ENCODE data around the gene C12orf76.
A peak's percentile ranks its signal among the peaks of the same experiment; 100 is the strongest.
"Not testable (repeated sequence)": the region's sequence is repeated elsewhere in the genome, so short reads cannot be mapped to it uniquely, and the experiment has no call there.

C12orf76 gene

DNA sequence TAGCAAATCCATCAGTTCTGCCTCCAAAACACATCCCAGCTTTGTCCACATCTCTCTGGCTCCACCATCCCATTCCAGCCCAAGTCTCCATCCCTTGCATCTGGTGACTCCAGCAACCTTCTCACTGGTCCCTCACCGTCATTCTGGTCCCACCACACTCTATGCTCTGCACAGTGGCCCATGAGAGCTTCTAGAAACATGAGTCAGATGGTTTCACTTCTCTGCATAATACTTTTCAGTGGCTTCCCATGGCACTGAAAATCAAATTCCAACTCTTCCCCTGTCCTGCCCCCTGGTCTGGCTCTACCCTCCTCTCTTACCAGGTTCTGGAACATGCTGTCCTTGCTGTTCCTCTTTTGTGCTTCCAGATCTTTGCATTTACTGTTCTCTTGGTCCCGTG lies 17.2 kb upstream of the C12orf76 start:
- DNase-seq (ENCODE audit: low read depth in 2 of 2) = no peak

DNA sequence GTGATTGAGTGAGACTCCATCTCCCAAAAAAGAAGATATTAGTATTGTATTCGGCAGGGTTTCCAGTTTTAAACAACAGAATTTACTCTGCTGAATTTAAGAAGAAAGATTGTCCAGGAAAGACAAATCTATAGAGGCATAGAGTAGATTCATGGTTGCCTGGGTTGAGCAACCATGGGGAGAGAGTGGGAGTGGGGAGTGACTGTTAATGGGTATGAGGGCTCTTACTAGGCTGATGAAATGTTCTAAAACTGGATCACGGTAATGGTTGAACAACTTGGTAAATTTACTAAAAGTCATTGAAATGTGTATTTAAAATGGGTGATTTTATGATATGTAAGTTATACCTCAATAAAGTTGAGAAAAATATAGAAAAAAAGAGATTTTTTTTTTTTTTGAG lies 13.9 kb upstream of the C12orf76 start:
- DNase-seq (ENCODE audit: low read depth in 2 of 2) = no peak

DNA sequence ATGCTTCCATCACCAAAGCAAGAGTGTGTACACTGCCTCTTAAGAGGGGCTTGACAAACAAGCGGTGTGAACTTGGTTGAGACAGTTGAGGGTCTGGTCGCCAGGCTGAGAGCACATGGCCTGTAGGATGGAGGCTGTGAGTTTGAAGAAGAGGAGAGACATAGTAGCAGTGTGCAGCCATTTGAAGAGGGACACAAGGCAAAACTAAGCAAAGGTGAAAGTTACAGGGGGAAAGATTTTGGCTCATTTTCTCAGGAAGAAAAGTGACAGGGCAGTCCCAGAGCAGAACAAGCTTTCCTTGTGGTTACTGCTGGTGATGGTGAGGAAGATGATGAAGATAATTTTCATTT lies 11.3 kb upstream of the C12orf76 start:
- no peak for DNase-seq (ENCODE audit: low read depth in 2 of 2)

DNA sequence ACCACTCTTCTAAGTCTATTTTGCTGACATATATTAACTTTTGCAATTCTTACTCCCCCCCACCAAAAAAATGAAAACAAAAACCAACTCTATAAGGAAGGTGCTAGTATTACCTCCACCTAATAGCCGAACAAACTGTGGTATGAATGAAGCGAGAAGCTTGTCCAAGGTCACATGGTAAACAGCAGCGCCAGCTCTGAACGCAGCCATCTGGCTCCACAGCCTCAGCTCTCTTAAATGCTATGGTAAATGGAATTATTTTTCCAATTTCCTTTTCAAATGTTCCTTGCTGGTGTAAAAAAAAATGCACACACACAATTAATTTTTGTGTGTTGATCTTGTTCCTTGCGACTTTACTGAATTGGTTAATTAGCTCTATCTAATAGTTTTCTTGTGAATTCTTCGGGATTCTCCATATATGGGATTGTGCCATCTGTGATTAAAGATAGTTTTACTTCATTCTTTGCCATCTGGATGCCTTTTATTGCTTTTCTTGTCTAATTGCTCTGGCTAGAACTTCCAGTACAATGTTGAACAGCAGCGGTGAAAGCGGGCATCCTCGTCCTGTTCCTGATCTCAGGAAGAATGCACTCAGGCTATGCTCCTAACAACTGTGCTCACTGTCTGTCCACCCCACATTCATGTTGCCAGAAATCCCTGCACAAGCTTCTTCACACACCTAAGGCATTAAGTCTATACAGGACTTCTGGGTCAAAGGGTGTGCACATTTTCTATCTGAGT lies 10.7 kb upstream of the C12orf76 start:
- DNase-seq (ENCODE audit: low read depth in 2 of 2) = no peak

DNA sequence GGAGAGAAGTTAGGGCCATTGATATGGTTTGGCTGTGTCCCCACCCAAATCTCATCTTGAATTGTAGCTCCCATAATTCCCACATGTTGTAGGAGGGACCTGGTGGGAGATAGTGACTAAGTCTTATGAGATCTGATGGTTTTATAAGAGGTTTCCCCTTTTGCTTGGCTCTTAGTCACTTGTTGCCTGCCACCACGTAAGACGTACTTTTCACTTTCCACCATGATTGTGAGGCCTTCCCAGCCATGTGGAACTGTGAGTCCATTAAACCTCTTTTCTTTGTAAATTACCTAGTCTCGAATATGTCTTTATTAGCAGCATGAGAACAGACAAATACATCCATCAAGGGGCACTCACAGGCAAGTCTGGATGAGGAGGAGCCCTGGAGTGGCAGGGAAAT lies 8.3 kb upstream of the C12orf76 start:
- not testable (repeated sequence) for DNase-seq (ENCODE audit: low read depth in 2 of 2)

DNA sequence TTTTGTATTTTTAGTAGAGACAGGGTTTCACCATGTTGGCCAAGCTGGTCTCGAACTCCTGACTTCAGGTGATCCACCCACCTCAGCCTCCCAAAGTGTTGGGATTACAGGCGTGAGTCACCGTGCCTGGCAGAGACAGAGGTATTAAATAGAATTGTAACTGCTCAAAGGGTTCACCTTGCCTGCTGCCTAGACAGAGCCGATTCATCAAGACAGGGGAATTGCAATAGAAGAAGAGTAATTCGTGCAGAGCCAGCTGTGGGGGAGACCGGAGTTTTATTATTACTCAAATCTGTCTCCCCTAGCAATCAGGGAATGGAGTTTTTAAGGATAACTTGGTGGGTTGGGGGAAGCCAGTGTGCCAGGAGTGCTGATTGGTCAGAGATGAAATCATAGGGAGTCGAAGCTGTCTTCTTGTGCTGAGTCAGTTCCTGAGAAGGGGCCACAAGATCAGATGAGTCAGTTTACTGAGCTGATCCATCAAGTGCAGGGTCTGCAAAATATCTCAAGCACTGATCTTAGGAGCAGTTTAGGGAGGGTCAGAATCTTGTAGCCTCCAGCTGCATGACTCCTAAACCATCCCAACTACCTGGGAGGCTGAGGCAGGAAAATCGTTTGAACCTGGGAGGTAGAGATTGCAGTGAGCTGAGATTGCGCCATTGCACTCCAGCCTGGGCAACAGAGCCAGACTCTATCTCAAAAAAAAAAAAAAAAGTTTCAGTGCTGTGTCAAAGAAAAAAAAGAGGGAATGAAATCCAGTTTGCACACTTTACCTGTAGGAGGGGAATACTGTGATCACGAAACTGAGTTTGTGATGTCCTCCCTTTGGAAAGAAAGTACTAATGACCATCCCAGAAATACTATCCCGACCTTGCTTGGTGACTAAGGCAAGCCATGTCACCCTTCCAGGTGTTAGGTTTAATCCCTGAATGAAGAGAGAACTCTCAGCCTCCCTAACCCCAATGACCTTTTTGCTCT lies 7.3 kb upstream of the C12orf76 start:
- DNase-seq (ENCODE audit: low read depth in 2 of 2) = peak in 1 of 2 donors; percentile 52

DNA sequence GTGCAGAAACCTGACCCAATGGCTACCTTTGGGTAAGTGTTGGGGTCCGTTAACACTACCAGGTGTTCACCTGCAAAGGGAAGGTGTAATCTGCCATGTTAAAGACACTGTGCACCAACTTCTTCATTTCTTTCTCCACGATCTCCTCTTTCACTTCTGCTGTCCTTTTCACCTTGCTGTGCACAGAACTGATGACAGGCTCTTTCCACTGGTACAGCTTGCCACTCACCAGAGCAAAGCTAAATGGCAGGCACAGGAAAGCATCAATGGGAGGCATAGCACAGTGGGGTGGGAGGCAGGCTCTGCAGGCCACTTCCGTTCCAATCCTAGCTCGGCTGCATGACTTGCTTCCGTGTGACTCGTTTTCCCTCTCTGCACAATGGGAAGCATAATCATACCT lies 2.6 kb upstream of the C12orf76 start:
- no peak for DNase-seq (ENCODE audit: low read depth in 2 of 2)

DNA sequence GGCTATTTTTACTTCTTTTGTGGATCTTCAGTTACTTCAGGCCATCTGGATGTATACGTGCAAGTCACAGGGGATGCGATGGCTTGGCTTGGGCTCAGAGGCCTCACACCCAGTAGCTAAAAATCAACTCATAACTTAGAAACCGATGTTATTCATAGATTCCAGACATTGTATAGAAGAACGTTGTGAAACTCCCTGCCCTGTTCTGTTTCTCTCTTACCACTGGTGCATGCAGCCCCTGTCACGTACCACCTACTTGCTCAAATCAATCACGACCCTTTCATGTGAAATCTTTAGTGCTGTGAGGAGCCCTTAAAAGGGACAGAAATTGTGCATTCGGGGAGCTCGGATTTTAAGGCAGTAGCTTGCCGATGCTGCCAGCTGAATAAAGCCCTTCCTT lies 1.3 kb upstream of the C12orf76 start:
- not testable (repeated sequence) for DNase-seq (ENCODE audit: low read depth in 2 of 2)

DNA sequence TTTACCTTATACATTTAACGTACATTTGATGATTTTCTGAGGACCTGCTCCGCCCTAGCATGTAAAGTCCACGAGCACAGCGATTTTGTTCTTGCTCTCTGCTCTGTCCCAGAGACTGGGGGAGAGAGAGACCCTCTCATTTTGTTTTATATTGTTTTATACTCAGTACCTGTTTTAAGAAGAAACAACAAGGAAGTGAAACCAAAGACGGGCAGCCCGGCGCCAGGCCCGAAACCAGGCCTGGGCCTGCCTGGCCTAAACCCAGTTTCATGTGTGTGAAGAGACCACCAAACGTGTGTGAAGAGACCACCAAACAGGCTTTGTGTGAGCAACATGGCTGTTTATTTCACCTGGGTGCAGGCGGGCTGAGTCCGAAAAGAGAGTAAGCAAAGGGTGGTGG lies 712 bp upstream of the C12orf76 start:
- DNase-seq (ENCODE audit: low read depth in 2 of 2) = not testable (repeated sequence)

DNA sequence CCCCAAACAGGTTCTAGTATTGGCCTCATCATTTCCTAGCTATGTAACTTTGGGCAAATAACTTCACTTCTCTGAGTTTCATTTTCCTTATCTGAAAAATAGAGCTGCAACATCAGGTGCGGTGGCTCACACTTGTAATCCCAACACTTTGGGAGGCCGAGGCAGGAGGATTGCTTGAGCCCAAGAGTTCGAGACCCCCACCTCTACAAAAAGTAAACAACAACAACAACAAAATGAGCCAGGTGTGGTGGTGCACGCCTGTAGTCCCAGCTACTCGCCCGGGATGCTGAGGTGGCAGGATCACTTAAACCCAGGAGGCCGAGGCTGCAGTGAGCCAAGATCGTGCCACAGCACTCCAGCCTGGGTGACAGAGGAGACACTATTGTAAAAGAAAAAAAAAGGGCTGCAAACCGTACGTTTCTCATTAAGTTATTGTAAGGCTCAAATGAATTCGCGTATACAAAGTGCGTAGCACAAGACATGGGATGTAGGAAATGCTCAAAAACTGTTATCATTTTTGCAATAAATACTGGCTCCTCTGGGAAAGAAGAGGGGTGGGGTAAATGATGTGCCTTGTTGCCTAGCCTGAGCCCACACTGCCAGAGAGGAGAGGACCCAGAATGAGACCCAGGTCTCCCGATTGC lies 903 bp downstream of the C12orf76 start:
- DNase-seq (ENCODE audit: low read depth in 2 of 2) = no peak

DNA sequence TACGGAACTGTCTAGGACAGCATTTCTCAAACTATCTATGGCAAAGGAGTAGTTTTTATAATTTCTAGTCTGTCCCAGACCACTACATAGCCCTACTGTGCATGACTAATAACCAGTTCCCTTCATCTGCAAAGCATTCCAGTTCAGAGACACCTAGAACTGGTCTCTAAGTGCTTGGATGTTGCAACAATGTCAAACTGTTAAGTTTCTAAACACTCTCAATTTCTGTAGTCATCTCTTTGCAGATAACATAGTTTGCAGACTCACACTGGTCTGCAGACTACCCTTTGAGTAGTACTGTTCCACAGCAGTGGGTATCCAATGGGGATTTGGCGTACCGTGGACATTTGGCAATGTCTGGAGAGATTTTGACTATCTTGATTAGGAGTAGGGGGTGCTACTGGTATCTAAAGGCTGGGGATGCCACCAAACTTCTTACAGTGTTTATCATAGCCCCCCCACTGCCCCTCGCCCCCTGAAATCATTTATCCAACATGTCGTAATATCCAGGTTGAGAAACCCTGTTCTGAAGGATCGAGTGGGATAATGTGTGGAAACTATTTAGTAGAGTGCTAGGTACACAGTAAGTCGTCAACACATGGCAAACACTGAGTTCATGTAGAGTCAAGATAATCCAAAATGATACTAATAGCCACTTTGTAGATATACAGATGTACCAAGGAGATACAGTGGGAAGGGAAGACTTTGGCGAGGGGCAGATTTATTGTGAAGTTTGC lies 1.7 kb downstream of the C12orf76 start:
- DNase-seq (ENCODE audit: low read depth in 2 of 2) = no peak

DNA sequence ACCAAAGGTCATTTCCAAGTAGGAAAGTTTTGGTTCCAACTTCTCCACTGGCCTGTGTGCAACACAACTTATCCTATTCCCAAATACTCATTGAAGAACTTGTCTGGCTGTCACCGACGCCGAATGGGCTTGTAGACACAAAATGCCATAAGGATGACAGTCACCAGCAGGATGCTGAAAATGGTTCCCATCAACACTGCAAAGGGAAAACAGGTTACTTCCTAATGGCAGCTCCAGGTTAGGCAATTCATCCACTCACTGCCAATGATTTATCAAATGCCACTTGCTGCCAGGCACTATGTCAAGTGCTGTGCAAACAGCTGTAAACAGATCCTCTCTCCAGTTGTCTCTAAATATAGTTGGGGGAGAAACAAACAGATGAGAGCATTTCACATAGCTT lies 6.1 kb downstream of the C12orf76 start:
- DNase-seq (ENCODE audit: low read depth in 2 of 2) = no peak

DNA sequence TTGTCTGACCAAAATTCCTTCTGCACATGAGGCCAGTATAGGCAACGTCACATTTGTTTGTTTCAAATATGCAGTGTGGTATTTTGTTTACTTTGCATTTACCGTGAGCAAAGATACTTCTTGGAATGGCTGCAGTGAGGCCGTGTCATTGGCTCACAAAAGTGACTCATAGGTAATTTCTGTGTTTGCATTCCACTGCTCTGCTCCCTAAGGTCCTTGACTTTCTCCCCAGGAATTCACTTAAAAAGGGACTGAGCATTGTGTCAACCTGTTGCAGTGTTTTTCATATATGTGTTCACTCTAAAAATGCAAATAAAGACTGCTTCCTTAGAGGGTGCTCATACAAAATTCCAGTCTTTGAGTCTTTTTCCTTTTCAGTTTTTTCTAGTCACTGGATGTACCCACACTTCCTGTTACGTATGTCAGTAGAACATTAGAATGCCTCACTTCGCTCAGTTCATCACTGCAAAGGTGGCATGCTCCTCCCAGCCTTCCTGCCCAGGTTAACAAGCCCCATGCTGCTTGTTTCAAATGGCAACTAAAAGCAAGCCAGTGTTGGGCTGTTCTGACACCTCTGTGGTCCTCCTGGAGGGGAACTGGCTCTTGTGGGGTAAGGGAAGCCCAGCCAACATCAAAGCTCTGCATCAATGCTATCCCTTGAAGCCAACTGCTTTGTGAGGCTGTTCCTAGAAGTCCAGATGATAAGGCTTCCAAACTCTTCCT lies 9.1 kb downstream of the C12orf76 start:
- no peak for DNase-seq (ENCODE audit: low read depth in 2 of 2)

DNA sequence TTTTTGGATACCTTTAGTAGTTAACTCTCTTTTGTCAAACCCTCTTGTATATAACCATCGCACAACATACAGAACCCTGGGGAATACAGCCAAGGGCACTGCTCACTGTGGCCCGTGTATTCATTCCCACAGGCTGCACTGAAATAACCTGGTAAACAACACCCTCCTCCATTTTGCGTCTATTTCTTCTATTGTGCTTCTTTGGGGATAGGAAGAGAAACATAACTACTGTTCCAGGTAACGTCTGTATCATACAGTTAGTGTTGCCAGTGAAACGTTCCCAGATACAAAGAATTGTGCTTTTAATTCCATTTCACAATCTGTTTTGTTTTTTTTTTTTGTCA lies 9.6 kb downstream of the C12orf76 start:
- DNase-seq (ENCODE audit: low read depth in 2 of 2) = no peak

DNA sequence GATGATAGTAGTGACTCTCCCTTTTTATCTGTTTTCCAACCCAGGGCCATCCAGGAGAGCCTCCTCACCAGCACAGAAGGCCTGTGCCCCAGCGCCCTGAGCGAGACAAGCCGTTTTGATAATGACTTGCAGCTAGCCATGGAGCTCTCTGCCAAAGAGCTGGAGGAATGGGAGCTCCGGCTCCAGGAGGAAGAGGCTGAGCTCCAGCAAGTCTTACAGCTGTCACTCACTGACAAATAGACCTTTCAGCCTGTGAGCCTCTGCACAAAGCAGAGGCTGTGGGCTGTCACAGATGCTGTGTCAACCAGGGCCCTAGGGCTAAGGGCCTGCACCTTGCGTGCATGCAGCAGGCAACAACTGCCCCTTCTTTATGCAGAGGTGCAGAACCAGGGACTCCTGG lies 11.0 kb downstream of the C12orf76 start:
- DNase-seq (ENCODE audit: low read depth in 2 of 2) = no peak

DNA sequence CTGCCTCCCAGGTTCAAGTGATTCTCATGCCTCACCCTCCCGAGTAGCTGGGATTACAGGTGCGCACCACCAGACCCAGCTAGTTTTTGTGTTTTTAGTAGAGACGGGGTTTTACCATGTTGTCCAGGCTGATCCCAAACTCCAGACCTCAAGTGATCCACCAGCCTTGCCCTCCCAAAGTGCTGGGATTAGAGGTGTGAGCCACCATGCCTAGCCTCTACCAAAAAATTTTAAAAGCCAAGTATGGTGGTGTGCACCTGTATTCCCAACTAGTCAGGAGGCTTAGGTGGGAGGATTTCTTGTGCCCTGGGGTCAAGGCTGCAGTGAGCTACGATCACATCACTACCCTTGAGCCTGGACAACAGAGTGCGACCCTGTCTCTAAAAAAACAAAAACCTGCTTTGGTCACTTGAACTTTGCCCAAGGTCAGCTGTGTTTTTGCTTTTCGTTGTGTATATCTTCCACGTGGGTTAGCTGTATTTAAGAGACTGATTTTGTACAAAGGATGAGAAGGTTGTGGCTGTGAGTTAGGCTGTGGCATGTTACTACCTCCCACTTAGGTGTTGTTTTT lies 12.7 kb downstream of the C12orf76 start:
- DNase-seq (ENCODE audit: low read depth in 2 of 2) = no peak

DNA sequence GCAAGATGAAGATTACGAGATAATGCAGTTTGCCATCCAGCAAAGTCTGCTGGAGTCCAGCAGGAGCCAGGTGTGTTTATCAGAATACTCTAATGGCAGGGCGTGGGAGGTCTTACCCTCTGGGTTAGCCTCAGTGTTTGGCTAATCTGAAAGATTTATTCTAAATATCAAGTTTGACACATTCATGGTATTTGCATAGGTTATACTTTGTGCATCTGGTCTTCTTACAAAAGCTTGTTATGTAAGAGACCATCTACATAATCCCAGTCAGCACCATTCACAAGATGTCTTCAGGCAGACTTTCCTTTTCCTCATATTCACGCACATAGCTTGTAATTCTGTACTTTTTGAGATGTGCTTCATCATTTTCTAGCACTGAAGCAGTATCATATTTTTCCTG lies 14.4 kb downstream of the C12orf76 start:
- DNase-seq (ENCODE audit: low read depth in 2 of 2) = no peak

DNA sequence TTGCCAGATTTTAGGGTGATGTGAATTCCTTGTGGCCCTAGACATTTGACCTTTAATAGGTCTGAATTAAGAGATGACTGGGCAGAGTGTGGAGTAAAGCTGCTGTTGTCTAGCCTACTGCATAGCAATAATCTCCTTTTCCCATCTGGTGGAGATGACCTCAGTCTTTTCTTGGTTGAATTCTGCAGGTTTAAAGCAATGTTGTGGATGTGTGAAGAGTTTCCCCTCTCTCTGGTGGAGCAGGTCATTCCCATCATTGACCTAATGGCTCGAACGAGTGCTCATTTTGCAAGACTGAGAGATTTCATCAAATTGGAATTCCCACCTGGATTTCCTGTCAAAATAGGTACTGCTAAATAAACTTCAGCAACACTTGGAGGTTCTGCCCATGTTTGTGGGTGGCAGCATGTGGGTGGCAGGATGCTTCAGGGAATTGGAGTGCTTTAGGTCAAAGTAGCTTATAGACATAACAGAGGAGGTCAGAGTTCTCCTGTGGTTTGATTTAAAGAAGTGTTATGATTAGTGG lies 19.0 kb downstream of the C12orf76 start:
- no peak for DNase-seq (ENCODE audit: low read depth in 2 of 2)

DNA sequence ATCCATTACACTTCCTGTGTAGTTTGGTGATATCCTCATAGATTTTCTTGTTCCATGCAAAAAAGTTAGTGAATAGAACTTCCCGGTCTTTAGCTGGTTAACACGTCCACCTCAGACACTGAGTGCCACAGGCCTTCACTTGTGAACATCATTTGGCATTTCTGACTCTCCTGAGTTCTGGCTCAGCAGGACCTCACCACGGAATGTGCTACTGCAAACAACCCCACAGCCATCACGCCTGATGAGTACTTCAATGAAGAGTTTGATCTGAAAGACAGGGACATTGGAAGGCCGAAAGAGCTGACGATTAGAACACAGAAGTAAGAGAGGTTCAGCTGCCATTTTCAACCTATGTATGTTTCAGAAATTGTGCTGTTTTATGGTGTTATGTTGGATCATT lies 20.0 kb downstream of the C12orf76 start:
- DNase-seq (ENCODE audit: low read depth in 2 of 2) = no peak

DNA sequence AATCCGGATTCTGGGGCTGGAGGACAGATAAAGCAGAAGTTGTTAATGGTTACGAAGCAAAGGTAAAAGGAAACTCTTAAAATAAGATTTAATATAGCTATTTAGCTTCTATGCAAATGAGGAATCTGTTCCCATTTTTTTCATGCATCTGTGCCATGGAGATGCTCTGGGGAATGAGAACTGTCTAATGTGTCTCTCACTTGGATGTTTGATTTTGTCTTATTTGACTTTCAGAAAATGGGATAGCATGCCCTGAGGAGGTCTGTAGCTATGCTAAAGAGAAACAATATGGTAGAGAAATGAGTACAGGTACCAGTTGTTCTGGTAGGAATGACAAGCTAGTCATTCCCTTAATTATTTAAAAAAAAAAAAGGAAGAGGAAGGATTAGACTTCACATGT lies 24.3 kb downstream of the C12orf76 start:
- no peak for DNase-seq (ENCODE audit: low read depth in 2 of 2)
